Measurements from ENCODE around the gene COX10. TPM values are rescaled to one million over a fixed set of nuclear protein-coding genes. Genes with fewer than 3 reads are reported as not detected.
A peak's percentile ranks its signal among the peaks of the same experiment; 100 is the strongest.
"Not testable (repeated sequence)": the region's sequence is repeated elsewhere in the genome, so short reads cannot be mapped to it uniquely, and the experiment has no call there.

COX10 gene
- total and polyA plus RNA-seq, 5 experiments from 2014 or later = 18.5 to 24.5 (median 23.3) TPM

DNA sequence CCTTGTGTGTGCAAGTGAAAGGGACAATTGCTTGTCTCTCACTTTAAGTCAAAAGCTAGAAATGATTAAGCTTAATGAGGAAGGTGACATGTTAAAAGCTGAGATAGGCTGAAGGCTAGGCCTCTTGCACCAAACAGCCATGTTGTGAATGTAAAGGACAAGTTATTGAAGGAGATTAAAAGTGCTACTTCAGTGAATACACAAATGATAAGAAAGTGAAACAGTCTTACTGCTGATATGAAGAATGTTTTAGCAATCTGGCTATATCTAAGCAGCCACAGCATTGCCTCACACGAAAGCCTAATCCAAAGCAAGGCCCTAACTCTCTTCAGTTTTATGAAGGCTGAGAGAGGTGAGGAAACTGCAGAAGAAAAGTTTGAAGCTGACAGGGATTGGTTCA is 96.3 kb downstream of the COX10 start:
- Mint-ChIP-seq H3K9me3 (peaks cover 0 to 20% (median 12%) of the 10 kb centered on the region in 9 donors), H3K36me3 (peaks cover 20 to 51% (median 26%) of the 10 kb centered on the region in 3 donors), H3K27me3 (no peaks in the 10 kb centered on the region), H3K4me1 (peaks cover 4 to 15% (median 9%) of the 10 kb centered on the region in 4 donors), H3K27ac (peak overlapping the region in 4 of 10 donors; percentile 49 to 64 (median 60)), H3K4me3 (no peak overlapping the region)
- POLR2A ChIA-PET = interaction anchor here (0.6 kb wide), 1 partner anchor 34 kb away, joined by 3 read pairs; no protein-coding TSS in a partner anchor
- no peak for ATAC-seq
- no peak for DNase-seq

DNA sequence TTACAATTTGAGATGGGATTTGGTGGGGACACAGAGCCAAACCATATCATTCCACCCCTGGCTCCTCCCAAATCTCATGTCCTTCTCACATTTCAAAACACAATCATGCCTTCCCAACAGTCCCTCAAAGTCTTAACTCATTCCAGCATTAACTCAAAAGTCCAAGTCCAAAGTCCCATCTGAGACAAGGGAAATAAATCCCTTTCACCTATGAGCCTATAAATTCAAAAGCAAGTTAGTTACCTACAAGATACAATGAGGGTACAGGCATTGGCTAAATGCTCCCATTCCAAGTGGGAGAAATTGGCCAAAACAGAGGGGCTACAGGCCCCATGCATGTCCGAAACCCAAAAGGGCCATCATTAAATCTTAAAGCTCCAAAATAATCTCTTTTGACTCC is 98.5 kb downstream of the COX10 start:
- peaks cover 14 to 42% (median 16%) of the 10 kb centered on the region in 3 donors for H3K36me3 Mint-ChIP-seq

GRCh38 chr17:14168582-14168981 is 99.3 kb downstream of the COX10 start:
- H3K36me3 Mint-ChIP-seq = peaks cover 12 to 43% (median 14%) of the 10 kb centered on the region in 3 donors
- no peak overlapping the region for H3K27ac Mint-ChIP-seq
- H3K27me3 Mint-ChIP-seq = no peaks in the 10 kb centered on the region
- peaks cover 4 to 15% (median 10%) of the 10 kb centered on the region in 4 donors for H3K4me1 Mint-ChIP-seq
- DNase-seq (no peak), ATAC-seq (no peak)
- no peak overlapping the region for H3K4me3 Mint-ChIP-seq
- H3K9me3 Mint-ChIP-seq = peaks cover 0 to 20% (median 12%) of the 10 kb centered on the region in 9 donors
- POLR2A ChIA-PET = no interaction called here

More for the DNA sequence above, 98.5 kb downstream of the COX10 start:
- Mint-ChIP-seq H3K4me1 (peaks cover 4 to 15% (median 8%) of the 10 kb centered on the region in 4 donors), H3K27ac (peak overlapping the region in 1 of 10 donors; percentile 43), H3K9me3 (peaks cover 0 to 20% (median 12%) of the 10 kb centered on the region in 9 donors), H3K4me3 (peak overlapping the region in 1 of 10 donors; percentile 62)
- ATAC-seq, POLR2A ChIA-PET, H3K27me3 Mint-ChIP-seq, DNase-seq: not testable (repeated sequence)

GRCh38 chr17:14169287-14169686 is 100.0 kb downstream of the COX10 start:
- H3K4me3 Mint-ChIP-seq = no peak overlapping the region
- DNase-seq = no peak
- peaks cover 0 to 20% (median 12%) of the 10 kb centered on the region in 9 donors for H3K9me3 Mint-ChIP-seq
- H3K4me1 Mint-ChIP-seq = peaks cover 4 to 14% (median 9%) of the 10 kb centered on the region in 4 donors
- ATAC-seq = no peak
- H3K27me3 Mint-ChIP-seq = no peaks in the 10 kb centered on the region
- H3K27ac Mint-ChIP-seq = no peak overlapping the region
- POLR2A ChIA-PET = no interaction called here
- H3K36me3 Mint-ChIP-seq = peaks cover 9 to 42% (median 14%) of the 10 kb centered on the region in 3 donors

DNA sequence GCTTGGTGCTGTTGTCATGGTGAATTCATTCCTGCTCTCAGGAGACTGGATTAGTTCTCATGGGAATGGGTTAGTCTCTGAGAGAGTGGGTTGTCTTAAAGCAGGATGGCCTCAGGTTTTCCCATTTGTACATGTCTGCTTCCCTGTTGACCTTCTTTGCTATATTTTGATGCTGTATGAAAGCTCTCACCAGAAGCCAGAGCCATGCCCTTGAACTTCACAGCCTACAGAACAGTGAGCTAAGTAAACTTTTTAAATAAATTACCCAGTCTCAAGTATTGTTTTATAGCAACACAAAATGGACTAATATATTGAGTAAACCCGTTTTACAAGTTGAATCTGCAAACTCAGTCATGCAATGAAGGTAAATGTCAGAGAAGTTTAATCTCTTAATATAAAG is 100.6 kb downstream of the COX10 start:
- no peak overlapping the region for H3K4me3 Mint-ChIP-seq
- peaks cover 9 to 42% (median 14%) of the 10 kb centered on the region in 3 donors for H3K36me3 Mint-ChIP-seq

DNA sequence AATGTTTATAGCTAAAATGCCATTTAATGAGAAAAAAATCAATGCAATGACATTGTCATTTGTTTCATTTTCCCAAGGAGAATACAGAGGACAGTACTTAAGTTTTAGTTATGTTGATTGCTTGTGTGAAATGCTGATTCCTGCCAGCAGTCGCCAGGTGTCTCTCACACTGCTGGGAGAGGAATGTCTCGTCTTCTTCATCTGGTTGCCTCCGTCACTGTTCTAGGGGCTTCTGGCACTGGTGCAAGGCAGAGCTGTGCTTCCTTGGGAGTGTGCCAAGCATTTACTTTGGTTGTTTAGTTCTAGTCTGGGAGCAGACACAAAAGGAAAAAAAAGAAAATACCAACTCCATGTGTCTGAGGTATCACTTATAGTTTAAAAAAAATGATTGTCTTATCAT is 107.7 kb downstream of the COX10 start:
- ATAC-seq, H3K27me3 Mint-ChIP-seq, DNase-seq, H3K4me1 Mint-ChIP-seq, H3K36me3 Mint-ChIP-seq, POLR2A ChIA-PET, H3K4me3 Mint-ChIP-seq, H3K9me3 Mint-ChIP-seq: not testable (repeated sequence)
- peak overlapping the region in 1 of 10 donors; percentile 60 for H3K27ac Mint-ChIP-seq

More for the DNA sequence above, 100.6 kb downstream of the COX10 start:
- peak overlapping the region in 1 of 10 donors; percentile 9 for H3K27ac Mint-ChIP-seq
- peaks cover 4 to 9% (median 8%) of the 10 kb centered on the region in 4 donors for H3K4me1 Mint-ChIP-seq
- ATAC-seq = no peak
- POLR2A ChIA-PET = no interaction called here
- no peaks in the 10 kb centered on the region for H3K27me3 Mint-ChIP-seq
- no peak for DNase-seq
- H3K9me3 Mint-ChIP-seq = peaks cover 0 to 20% (median 12%) of the 10 kb centered on the region in 9 donors

- H3K27ac Mint-ChIP-seq, ATAC-seq, DNase-seq, H3K4me3 Mint-ChIP-seq, H3K36me3 Mint-ChIP-seq, H3K9me3 Mint-ChIP-seq, POLR2A ChIA-PET, H3K4me1 Mint-ChIP-seq, H3K27me3 Mint-ChIP-seq: not testable (repeated sequence)
Measured at GRCh38 chr17:14177801-14178200, 108.5 kb downstream of the COX10 start.

DNA sequence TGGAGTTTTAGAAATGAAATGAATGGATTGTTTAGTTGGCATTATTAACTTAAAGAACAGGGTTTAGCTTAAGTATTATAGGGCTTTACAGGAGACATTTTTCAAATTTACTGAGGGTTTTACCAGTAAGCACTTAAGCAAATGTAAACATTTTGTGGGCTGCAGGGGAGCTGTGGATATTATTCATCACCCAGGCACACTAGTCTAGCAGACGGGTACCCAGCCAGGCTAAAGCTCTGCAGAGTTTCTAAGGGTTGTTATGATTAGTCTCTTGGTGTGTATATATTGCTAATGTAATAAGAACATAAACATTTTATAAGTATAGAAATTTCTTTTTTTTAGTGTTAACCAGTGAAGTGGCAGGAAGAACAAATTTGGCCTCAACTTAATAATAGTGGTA is 110.6 kb downstream of the COX10 start:
- H3K27me3 Mint-ChIP-seq, DNase-seq, ATAC-seq, H3K4me1 Mint-ChIP-seq, H3K36me3 Mint-ChIP-seq, H3K4me3 Mint-ChIP-seq, H3K9me3 Mint-ChIP-seq, POLR2A ChIA-PET: not testable (repeated sequence)
- H3K27ac Mint-ChIP-seq = peak overlapping the region in 1 of 10 donors; percentile 49

- ATAC-seq, H3K27ac Mint-ChIP-seq, H3K9me3 Mint-ChIP-seq, H3K27me3 Mint-ChIP-seq, H3K36me3 Mint-ChIP-seq, H3K4me3 Mint-ChIP-seq, POLR2A ChIA-PET, DNase-seq: not testable (repeated sequence)
- peaks cover 5 to 12% (median 9%) of the 10 kb centered on the region in 4 donors for H3K4me1 Mint-ChIP-seq
Measured at GRCh38 chr17:14182084-14182483, 112.8 kb downstream of the COX10 start.

DNA sequence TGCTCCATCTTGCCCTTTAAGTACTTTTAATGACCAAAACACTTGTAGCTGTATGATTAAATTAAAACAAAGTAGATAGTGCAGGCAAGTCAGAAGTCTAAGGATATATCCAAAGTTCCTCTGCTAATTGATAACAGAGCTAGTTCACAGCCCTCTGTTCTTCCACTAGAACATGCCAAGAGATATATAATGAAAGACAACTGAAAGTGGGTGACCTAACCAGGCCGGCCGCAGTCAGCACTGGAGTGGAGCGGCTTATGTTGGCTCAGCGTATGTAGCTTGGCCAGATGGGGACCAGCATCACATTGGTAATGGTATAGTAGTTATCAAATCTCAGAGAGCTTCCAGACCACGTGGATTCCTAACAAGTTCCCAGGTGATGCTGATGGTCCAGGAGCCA is 115.2 kb downstream of the COX10 start:
- H3K36me3 Mint-ChIP-seq, H3K4me3 Mint-ChIP-seq, ATAC-seq, H3K27me3 Mint-ChIP-seq, DNase-seq, POLR2A ChIA-PET, H3K9me3 Mint-ChIP-seq: not testable (repeated sequence)
- peak overlapping the region in 1 of 10 donors; percentile 28 for H3K27ac Mint-ChIP-seq
- H3K4me1 Mint-ChIP-seq = peaks cover 5 to 19% (median 14%) of the 10 kb centered on the region in 4 donors

GRCh38 chr17:14186443-14186842 is 117.1 kb downstream of the COX10 start:
- peak overlapping the region in 1 of 10 donors; percentile 36 for H3K4me3 Mint-ChIP-seq
- DNase-seq, POLR2A ChIA-PET, ATAC-seq, H3K9me3 Mint-ChIP-seq, H3K36me3 Mint-ChIP-seq, H3K27me3 Mint-ChIP-seq: not testable (repeated sequence)
- H3K27ac Mint-ChIP-seq = peak overlapping the region in 3 of 10 donors; percentile 20 to 65 (median 43)
- peaks cover 15 to 37% (median 26%) of the 10 kb centered on the region in 4 donors for H3K4me1 Mint-ChIP-seq

DNA sequence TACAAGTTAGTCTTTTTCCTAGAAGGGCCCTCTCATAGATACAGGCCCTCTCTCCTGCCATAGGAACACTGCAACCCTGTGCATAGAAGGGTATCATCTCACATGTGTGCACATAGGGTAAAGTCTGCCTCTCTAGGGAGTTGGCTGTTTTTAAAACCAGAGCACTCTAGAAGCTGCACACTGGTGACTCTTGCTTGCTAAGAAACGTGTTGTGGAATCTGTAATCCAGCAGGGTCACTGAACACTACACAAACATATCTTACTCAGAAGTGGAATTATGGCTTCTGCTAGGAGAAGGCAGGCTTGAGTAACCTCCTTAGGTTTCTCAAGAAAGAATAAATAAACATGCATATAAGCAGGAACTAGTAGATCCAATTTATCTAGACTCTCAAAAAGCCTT is 121.5 kb downstream of the COX10 start:
- ATAC-seq, H3K27me3 Mint-ChIP-seq, H3K36me3 Mint-ChIP-seq, POLR2A ChIA-PET, H3K9me3 Mint-ChIP-seq, DNase-seq: not testable (repeated sequence)
- peaks cover 21 to 71% (median 56%) of the 10 kb centered on the region in 4 donors for H3K4me1 Mint-ChIP-seq
- peak overlapping the region in 5 of 10 donors; percentile 54 to 88 (median 70) for H3K27ac Mint-ChIP-seq
- H3K4me3 Mint-ChIP-seq = peak overlapping the region in 2 of 10 donors; percentile 48 to 57

GRCh38 chr17:14191469-14191868 is 122.2 kb downstream of the COX10 start:
- DNase-seq, H3K36me3 Mint-ChIP-seq, ATAC-seq, H3K9me3 Mint-ChIP-seq, H3K27me3 Mint-ChIP-seq: not testable (repeated sequence)
- Mint-ChIP-seq H3K4me1 (peaks cover 25 to 71% (median 58%) of the 10 kb centered on the region in 4 donors), H3K27ac (peak overlapping the region in 8 of 10 donors; percentile 39 to 88 (median 84)), H3K4me3 (peak overlapping the region in 3 of 10 donors; percentile 7 to 48 (median 33))
- POLR2A ChIA-PET = interaction anchor here (1.2 kb wide), 1 partner anchor 10 kb away, joined by 3 read pairs; no protein-coding TSS in a partner anchor

All from naive thymus-derived CD8-positive, alpha-beta T cell (primary cell).